Upper lobe of left lung (tissue), 6 donors: ENCODE results near the gene SLC10A7. TPM values are rescaled to one million over a fixed set of nuclear protein-coding genes. Genes with fewer than 3 reads are reported as not detected.

Experiments used
- ATAC-seq, 2 donors: fragments of 200-7000 bp; cut with Tn5 transposase; one replicate each; pipeline ENCODE4 v1.9.1; 2022; ENCODE audit warnings: mild to moderate bottlenecking in 2 of 2, moderate library complexity in 2 of 2; ENCODE audit not compliant: low FRiP score in 2 of 2
- DNase-seq, 2 donors: peaks; one replicate each; pipeline ENCODE4 v3.0.0-alpha.2; 2019 to 2020
- H3K27ac ChIP-seq, 4 donors: fragments of 200-600 bp; sonication (generic); one replicate each; pipeline ENCODE4 v1.5.1; 2016 to 2019
- H3K27me3 ChIP-seq, 4 donors: fragments of 200-600 bp; sonication (generic); one replicate each; pipeline ENCODE4 v1.5.1; 2017 to 2019
- H3K36me3 ChIP-seq, 4 donors: fragments of 200-600 bp; sonication (generic); one replicate each; pipeline ENCODE4 v1.5.1; 2016 to 2019
- H3K4me1 ChIP-seq, 4 donors: fragments of 200-600 bp; sonication (generic); one replicate each; pipeline ENCODE4 v1.5.1; 2018 to 2019
- H3K4me3 ChIP-seq, 4 donors: fragments of 200-600 bp; sonication (generic); one replicate each; pipeline ENCODE4 v1.5.1; 2017 to 2019; ENCODE audit warnings: mild to moderate bottlenecking in 2 of 4, moderate library complexity in 1 of 4
- H3K9me3 ChIP-seq, 4 donors: fragments of 200-600 bp; sonication (generic); one replicate each; pipeline ENCODE4 v1.5.1; 2018 to 2019
- EP300 ChIP-seq, 4 donors: sonication (generic); formaldehyde crosslinking; IDR thresholded peaks; one replicate each; pipeline ENCODE4 v1.5.1; 2017; ENCODE audit warnings: antibody characterized with exemption in 4 of 4, control low read depth in 2 of 4
- POLR2A ChIP-seq, 4 donors: fragments of 450-650 bp; IDR thresholded peaks; one replicate each; pipeline ENCODE4 v1.5.1; 2016 to 2017; ENCODE audit warnings: antibody characterized with exemption in 4 of 4, mild to moderate bottlenecking in 2 of 4
- POLR2AphosphoS5 ChIP-seq, 2 donors: sonication (generic); formaldehyde crosslinking; IDR thresholded peaks; one replicate each; pipeline ENCODE4 v1.5.1; 2017; ENCODE audit warnings: antibody characterized with exemption in 2 of 2
- WGBS, 2 donors: methylation state at CpG; one replicate each; pipeline ENCODE4 v1.1.5; 2017 to 2018; 5-methylcytosine and 5-hydroxymethylcytosine counted together
- total RNA-seq, 6 donors: library from RNA; depleted of rRNA in 4 of 6; stranded (reverse); fragments of >200 nt in 4 of 6; gene quantifications; one replicate each; pipeline versions ENCODE4 v1.1.0 to v1.2.1, GENCODE V29; 2016 to 2021
- TF ChIP-seq, protein P1 (sequence below), 6 experiments: fragments of 450-650 bp in 4 of 6; fragments of 200-600 bp in 2 of 6; sonication (generic) in 2 of 6; IDR thresholded peaks; one replicate each; pipeline ENCODE4 v1.5.1; 2016 to 2019; ENCODE audit warnings: antibody characterized with exemption in 6 of 6
- donor health status: DM: no; HTN: no; CAD: no; lungs with moderate emphysema.
- donor health status: DM: no; HTN: yes; CAD: no; lungs with severe emphysema.

The SLC10A7 gene
- total RNA-seq, 6 donors from 2014 or later: 11.1 to 20.9 (median 14.1) TPM

DNA sequence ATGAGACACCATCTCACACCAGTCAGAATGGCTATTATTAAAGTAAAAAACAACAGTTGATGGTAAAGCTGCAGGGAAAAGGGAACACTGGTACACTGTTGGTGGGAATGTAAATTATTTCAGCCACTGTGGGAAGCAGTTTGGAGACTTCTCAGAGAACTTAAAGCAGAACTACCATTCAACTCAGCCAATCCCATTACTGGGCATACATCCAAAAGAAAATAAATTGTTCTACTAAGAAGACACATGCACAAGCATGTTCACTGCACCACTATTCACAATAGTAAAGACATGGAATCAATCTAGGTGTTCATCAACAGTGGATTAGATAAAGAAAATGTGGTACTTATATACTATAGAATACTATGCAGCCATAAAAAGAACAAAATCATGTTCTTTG, 172.4 kb downstream of the SLC10A7 start:
- Histone ChIP-seq H3K4me3 (no peak overlapping the region), H3K27ac (no peak overlapping the region), H3K4me1 (no peaks in the 10 kb centered on the region), H3K27me3 (no peaks in the 10 kb centered on the region), H3K9me3 (no peaks in the 10 kb centered on the region), H3K36me3 (no peaks in the 10 kb centered on the region)
- ATAC-seq (no peak), DNase-seq (no peak)
- TF ChIP-seq POLR2AphosphoS5 (IDR thresholded peaks at IDR 0.05) (no peak), POLR2A (IDR thresholded peaks at IDR 0.05) (no peak), EP300 (IDR thresholded peaks at IDR 0.05) (no peak)
- TF ChIP-seq, protein P1, sequence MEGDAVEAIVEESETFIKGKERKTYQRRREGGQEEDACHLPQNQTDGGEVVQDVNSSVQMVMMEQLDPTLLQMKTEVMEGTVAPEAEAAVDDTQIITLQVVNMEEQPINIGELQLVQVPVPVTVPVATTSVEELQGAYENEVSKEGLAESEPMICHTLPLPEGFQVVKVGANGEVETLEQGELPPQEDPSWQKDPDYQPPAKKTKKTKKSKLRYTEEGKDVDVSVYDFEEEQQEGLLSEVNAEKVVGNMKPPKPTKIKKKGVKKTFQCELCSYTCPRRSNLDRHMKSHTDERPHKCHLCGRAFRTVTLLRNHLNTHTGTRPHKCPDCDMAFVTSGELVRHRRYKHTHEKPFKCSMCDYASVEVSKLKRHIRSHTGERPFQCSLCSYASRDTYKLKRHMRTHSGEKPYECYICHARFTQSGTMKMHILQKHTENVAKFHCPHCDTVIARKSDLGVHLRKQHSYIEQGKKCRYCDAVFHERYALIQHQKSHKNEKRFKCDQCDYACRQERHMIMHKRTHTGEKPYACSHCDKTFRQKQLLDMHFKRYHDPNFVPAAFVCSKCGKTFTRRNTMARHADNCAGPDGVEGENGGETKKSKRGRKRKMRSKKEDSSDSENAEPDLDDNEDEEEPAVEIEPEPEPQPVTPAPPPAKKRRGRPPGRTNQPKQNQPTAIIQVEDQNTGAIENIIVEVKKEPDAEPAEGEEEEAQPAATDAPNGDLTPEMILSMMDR (IDR thresholded peaks at IDR 0.05): no peak

DNA sequence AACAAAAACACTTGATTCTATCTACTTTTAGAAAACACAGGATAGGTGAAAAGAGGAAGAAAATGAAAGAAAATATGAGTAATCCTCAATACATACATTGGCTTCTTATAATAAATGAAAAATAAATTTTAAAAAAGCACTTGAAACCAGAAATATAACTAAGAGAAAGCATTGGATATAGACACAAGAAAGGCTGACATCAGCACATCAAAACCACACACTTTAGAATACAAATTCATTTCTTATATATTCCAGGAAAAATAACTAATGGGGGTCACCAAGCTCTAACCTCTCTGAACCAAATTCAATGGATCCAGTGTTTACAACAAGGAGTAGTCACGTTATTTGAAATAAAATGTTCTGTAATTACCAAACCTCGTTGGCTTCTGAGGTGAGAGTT, 173.9 kb downstream of the SLC10A7 start:
- no peaks in the 10 kb centered on the region for H3K4me1 ChIP-seq
- H3K27ac ChIP-seq: no peak overlapping the region
- H3K36me3 ChIP-seq: no peaks in the 10 kb centered on the region
- no peak overlapping the region for H3K4me3 ChIP-seq
- WGBS, 2 donors: 59 to 74% methylated on average over 2 of the region's 2 CpGs
- no peaks in the 10 kb centered on the region for H3K9me3 ChIP-seq
- H3K27me3 ChIP-seq: no peaks in the 10 kb centered on the region
- no peak for TF ChIP-seq EP300 (IDR thresholded peaks at IDR 0.05)
- no peak for TF ChIP-seq POLR2A (IDR thresholded peaks at IDR 0.05)
- TF ChIP-seq, protein P1 (IDR thresholded peaks at IDR 0.05): no peak
- DNase-seq: no peak
- ATAC-seq: no peak

DNA sequence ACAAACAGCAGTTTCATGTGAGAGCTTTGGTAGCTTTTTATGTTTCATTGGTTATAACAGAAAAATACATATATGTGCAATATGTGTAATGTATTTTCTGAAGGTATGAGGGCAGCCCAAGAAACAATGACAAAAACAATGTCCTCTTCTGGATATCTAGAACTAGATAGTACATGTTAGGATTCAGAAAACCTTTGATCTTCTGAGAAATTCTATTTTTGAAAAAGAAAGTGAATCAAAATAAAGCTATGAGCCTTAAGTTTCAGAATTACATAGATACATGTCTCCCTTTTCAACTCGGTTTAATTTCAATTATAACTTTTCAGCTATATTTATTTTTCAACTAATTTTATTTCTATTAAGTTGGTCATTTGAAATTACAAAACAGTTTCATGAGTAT, 175.5 kb downstream of the SLC10A7 start:
- ATAC-seq: no peak
- 46 to 49% methylated on average over 1 of the region's 1 CpG for WGBS, 2 donors
- H3K27me3 ChIP-seq: no peaks in the 10 kb centered on the region

DNA sequence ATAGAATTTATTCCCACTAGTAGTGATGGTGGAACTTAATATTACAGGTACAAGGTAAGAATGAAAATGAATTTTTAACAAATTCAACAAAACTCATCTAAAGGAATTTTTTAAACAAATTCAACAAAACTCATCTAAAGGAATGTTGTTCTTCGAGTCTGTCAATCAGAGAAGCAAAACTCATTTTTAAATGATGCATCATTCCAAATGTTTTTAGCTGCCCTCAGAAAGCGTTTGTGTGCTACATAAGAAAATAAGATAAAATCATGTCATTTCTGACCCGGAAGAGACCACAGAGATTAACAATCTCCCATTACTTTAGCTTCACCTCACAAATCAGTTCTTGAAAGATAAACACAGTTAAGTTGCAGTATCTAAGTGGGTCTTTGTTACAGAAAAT, 178.0 kb downstream of the SLC10A7 start:
- TF ChIP-seq, protein P1 (IDR thresholded peaks at IDR 0.05): no peak
- TF ChIP-seq POLR2A (IDR thresholded peaks at IDR 0.05): no peak
- TF ChIP-seq EP300 (IDR thresholded peaks at IDR 0.05): no peak
- TF ChIP-seq POLR2AphosphoS5 (IDR thresholded peaks at IDR 0.05): no peak
- Histone ChIP-seq H3K27me3 (no peaks in the 10 kb centered on the region), H3K36me3 (no peaks in the 10 kb centered on the region), H3K4me1 (no peaks in the 10 kb centered on the region), H3K9me3 (no peaks in the 10 kb centered on the region), H3K27ac (no peak overlapping the region), H3K4me3 (no peak overlapping the region)
- WGBS, 2 donors: 60 to 64% methylated on average over 3 of the region's 3 CpGs
- no peak for ATAC-seq
- DNase-seq: no peak

More for the DNA sequence above, 175.5 kb downstream of the SLC10A7 start:
- H3K4me1 ChIP-seq: no peaks in the 10 kb centered on the region
- H3K9me3 ChIP-seq: no peaks in the 10 kb centered on the region
- no peaks in the 10 kb centered on the region for H3K36me3 ChIP-seq
- no peak overlapping the region for H3K27ac ChIP-seq
- DNase-seq: no peak
- H3K4me3 ChIP-seq: no peak overlapping the region
- TF ChIP-seq POLR2A (IDR thresholded peaks at IDR 0.05) (no peak), EP300 (IDR thresholded peaks at IDR 0.05) (no peak), POLR2AphosphoS5 (IDR thresholded peaks at IDR 0.05) (no peak)
- TF ChIP-seq, protein P1 (IDR thresholded peaks at IDR 0.05): no peak

DNA sequence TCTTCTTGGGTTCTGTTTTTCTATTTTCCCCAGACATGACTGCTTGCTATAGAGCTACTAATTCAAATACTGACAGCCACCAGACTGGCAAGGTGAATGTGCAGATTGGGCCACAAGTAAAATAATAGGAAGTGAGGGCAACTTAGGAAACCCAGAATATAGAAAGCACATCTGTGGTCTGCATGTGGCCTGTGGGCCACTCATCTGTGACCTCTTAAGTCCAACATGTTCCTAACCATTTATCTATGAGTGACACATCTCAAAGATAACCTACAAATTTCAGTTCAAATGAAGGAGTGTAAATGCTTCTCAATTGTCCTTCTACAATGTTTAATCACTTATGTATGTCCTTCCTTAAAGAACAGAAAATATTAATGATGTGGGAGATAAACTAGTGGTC, 178.5 kb downstream of the SLC10A7 start:
- Histone ChIP-seq H3K4me3 (no peak overlapping the region), H3K9me3 (no peaks in the 10 kb centered on the region), H3K36me3 (no peaks in the 10 kb centered on the region), H3K27me3 (no peaks in the 10 kb centered on the region), H3K4me1 (no peaks in the 10 kb centered on the region), H3K27ac (no peak overlapping the region)
- ATAC-seq: no peak
- no peak for DNase-seq
- TF ChIP-seq POLR2AphosphoS5 (IDR thresholded peaks at IDR 0.05): no peak
- TF ChIP-seq EP300 (IDR thresholded peaks at IDR 0.05): no peak
- TF ChIP-seq POLR2A (IDR thresholded peaks at IDR 0.05): no peak
- TF ChIP-seq, protein P1 (IDR thresholded peaks at IDR 0.05): no peak
